Suppressor macrophage treated with lipopolysaccharide for 1 hour (primary cell): ENCODE results near the gene FLT3LG.
A peak's percentile ranks its signal among the peaks of the same experiment; 100 is the strongest.
"Not testable (repeated sequence)": the region's sequence is repeated elsewhere in the genome, so short reads cannot be mapped to it uniquely, and the experiment has no call there.

Source experiments
- DNase-seq, 3 donors: peaks; one replicate each; pipeline ENCODE4 v3.0.0-alpha.2; 2020 to 2022

Gene FLT3LG

DNA sequence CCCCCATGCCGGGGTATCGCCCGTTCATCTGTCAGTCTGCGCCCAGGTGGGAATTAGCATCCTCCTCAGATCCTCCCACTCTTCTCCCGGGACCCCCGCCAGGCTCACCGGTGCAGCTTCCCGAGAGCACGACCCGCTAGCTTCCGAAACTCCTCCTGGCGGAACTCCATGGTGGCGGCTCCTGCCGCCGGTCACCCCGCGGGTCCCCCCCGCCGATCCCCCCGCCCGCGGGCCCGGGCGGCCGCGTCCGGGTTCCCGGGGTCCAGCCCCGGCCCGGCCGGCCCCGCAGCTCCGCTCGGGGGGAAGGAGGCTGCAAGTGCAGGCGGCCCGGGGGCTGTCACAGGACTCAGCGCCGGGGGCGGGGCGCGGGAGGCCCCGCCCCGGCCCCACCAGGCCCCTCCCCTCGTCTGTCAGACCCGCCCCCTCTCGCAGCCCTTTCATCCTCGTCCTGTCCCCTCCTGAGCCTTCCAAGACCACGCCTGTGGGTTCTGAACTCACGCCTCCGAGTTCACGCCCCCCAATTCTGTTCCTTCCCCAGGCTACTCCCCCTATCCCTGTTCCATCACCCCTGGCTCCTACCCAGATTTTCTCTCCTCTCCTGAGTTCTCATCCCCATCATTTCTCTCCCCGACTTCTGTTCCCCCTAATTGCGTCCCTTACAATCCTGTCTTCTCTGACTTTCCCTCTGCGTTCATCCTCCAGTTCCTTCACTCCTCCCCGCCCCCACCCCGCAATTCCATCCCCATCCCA is 32.6 kb upstream of the FLT3LG start, which contains the start of gene SLC17A7:
TSS of gene SLC17A7 (minus strand) at position 318 of the 750 bp plus-strand sequence. CDS start at position 170, 148 bp downstream.
- peak; percentile 43 to 80 (median 60) for DNase-seq

DNA sequence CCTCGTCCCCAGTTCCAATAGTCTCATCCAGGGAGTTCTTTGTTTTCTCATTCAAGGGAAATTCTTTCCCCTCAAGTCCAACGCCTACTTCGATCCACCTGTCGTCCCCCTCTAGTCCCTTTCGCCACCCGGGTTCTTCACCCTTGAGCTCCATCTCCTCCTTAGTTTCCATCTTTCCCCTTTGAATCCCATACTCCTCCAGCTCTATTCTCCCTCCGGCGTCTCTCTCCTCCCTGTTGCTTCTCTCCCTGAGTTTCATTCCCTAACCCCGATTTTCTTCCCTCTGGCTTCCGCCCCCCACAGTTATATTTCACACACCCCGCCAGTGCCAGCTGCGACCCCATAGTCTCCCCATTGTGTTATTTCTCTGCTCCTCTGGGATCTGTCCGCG is 32.1 kb upstream of the FLT3LG start:
- no peak for DNase-seq

- DNase-seq, result peak; percentile 18 to 48 (median 35)
Measured at GRCh38 chr19:49442354-49442753, 31.7 kb upstream of the FLT3LG start.

DNA sequence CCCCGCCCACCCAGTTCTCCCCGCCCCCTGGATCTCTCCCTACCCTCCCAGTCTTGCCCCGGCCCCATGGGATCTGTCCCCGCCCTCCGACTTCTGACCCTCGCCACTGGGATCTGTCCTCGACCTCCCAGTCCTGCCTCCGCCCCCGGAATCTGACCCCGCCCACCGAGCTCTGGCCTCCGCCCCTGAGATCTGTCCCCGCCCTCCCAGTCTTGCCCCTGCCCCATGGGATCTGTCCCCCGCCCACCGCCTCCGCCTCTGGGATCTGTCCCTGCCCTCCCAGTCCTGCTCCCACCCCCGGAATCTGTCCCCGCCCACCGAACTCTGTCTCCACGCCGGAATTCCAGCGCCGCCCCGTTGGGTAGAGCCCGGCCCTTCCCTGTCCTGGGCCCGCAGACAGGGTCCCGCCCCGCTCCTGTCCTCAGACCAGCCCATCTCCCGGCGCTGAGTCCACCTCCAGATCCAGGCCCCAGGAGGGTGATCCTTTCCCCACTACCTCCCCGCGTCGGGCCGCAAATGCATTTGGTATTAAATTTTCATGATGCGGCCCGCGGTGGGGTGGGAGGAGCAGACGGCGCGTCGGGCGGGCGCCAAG is 31.1 kb upstream of the FLT3LG start:
- DNase-seq, result peak; percentile 83 to 96 (median 90)

- peak; percentile 96 to 97 (median 97) for DNase-seq
Measured at GRCh38 chr19:49443366-49444099, 30.5 kb upstream of the FLT3LG start.

DNA sequence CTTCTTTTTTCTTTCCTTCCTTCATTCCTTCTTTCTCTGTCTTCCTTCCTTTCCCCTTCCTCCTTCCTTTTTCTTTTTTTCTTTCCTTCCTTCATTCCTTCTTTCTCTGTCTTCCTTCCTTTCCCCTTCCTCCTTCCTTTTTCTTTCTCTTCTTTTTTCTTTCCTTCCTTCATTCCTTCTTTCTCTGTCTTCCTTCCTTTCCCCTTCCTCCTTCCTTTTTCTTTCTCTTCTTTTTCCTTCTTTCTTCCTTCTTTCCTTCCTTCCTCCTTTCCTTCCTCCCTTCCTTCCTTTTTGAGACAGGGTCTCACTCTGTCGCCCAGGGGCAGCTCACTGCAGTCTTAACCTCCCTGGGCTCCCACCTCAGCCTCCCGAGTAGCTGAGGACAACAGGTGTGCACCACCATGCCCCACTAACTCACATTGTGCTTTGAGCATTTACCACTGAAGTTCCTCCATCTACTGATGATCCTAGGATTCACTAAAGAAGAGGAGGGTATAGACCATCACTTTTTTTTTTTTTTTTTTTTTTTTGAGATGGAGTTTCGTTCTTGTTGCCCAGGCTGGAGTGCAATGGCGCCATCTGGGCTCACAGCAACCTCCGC is 29.8 kb upstream of the FLT3LG start:
- DNase-seq, result not testable (repeated sequence)

DNA sequence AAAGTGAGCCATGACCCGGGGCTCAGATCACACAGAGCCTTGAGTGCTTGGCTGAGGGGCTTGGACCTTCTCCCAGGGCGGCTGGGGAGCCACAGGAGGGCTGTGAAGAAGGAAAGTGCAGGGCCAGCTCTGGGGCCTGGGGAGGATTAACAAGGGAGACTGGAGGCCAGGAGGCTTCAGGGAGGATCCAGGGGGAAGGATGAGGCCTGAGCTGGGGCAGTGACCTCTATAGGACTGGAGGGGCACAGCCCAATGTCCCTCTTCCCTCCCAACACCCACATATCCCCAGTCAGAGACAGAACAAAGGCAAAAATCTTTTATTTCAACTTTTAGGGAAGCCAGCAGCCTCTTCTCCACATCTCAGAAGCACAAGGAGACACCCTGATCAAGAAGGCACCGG is 28.0 kb upstream of the FLT3LG start:
- DNase-seq, result peak in 1 of 3 donors; percentile 27

- peak in 1 of 3 donors; percentile 17 for DNase-seq
Measured at GRCh38 chr19:49447485-49448431, 26.3 kb upstream of the FLT3LG start.

DNA sequence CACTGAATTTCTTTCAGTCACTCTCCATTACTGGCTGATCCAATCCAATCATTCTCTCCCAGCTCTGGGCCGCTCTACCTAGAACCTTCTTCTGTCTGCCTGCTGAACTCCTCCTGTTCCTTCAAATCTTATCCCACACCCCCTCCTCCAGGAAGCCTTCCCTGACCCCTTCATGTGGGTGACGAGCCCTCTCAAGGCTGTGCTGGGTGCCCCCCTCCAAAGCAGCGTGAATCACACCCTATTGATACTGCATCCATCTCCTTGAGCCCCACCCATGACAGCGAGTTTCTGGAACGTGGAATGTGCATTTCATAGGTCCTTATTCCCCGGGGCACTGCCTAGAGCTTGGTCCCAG is 25.6 kb upstream of the FLT3LG start:
- no peak for DNase-seq

DNA sequence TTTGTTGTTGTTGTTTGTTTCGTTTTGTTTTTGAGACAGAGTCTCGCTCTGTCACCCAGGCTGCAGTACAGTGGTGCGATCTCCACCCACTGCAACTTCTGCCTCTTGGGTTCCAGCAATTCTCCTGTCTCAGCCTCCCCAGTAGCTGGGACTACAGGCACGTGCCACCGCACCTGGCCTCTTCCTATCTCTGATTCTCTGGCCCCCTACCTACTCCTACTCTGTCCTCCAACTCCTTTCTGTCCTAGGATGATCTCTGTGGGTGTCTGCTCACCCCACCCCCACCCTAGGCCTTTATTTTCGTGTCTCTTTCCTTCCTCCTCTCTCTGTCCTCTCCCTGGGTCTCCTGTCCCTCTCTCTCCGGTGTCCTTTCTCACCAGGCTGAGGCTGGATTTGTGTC is 23.6 kb upstream of the FLT3LG start:
- no peak for DNase-seq

DNA sequence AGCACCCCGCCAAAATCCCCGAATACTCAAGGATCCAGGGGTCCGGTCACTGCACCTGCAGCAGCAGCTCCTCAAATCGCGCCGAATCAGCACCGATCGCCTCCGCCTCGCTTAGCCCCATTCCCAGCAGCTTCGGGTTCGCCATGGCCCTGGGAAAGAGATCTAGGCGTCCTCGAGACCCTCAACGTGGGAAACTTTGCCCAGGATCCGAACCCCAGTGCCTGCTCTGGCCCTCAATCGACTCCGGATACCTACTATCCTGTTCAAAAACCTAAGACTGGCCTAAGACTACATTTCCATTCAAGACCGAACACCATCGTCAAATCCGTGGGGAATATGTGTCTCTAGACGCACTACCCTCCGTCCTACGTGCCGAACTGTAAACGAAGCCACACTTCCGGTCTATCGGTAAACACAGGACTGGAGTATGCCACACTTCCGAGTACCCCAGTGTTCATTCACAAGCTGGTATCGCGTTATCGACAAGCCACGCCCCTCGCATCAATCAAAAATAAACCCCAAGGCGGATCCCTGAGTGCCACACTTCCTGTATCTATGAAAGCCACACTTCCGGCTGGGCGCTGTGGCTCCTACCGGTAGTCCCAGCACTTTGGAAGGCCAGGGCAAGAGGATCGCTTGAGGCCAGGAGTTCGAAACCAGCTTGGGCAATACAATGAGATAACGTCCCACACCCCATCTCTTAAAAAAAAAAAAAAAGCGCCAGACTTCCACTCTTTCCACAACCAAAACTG is 22.4 kb upstream of the FLT3LG start, which contains the start of gene PIH1D1:
TSS of gene PIH1D1 (minus strand) at position 385 of the 752 bp plus-strand sequence. CDS start at position 145, 240 bp downstream.
- DNase-seq, result peak; percentile 98 to 100 (median 99)

DNA sequence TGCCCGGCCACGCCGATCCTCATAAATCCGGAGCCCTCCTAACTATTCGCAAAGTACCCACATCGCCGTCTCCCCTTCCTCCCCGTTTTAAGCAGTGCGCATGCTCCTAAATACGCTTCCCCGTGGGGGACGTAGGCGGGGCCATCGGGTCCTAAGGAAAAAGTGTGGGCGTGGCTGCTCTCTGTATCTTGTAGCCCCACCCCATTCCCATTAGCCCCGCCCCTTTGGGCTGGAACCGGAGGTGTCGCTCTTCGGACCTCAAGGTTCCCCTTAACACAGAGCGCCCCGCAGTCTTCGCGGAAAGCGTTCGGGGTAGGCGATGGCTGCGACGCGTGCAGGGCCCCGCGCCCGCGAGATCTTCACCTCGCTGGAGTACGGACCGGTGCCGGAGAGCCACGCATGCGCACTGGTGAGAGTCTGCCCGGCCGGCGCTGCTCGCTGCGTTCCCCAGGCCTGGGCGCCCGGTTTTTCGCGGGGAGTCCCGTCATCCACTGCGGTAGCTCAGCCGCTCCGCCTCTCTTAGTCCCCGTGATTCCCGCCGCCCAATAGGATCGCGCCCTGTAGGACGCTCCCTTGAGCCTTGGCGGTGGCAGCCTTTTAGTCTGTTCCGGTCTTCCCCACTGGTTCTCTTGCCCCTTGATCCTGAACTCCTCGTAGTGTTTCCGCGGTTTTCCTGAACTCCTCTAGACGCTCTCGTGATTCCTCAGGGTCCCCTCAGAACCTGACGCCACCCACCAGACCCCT is 20.8 kb upstream of the FLT3LG start, which contains the start of gene ALDH16A1:
TSS of gene ALDH16A1 (plus strand) at position 213 of the 744 bp plus-strand sequence. CDS start at position 320, 107 bp downstream.
- DNase-seq, result peak; percentile 99

DNA sequence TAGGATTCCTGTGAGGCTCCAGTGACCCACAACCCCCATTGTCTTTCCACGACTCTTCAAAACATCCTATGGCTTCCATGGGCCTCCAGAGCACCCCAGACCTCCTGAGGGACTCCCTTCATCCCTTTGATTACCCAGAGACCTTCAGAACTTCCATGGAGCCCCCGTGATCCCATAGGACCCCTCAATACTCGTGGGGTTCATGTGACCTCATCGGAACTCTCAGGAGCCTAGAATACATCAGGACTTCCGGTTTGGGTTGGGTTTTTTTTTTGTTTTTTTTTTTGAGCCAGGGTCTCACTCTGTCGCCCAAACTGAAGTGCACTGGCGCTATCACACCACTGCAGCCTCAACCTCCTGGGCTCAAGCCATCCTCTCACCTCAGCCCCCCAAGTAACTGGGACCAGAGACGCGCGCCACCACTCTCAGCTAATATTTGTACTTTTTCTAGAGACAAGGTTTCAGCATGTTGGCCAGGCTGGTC is 20.2 kb upstream of the FLT3LG start:
- no peak for DNase-seq

DNA sequence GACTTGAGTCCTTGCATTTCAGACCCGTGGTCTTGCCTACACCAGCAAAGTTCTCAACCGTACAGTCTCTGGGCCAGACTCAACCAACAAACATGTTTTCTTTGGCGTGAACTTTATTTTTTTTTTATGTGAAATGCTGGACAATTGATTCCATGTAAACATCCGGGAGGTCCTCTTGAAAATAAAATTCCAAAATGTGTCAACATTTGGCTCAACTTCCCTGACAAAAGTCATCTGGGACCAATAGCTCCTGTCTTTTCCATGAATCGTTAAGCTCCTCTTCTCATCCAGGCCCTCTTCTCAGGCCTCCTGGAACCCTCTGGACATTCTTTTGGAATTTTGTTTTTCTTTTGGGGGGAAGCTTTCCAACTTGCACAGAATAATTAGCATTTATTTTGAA is 18.2 kb upstream of the FLT3LG start:
- no peak for DNase-seq

GRCh38 chr19:49456326-49456725 is 17.7 kb upstream of the FLT3LG start:
- DNase-seq, result no peak

DNA sequence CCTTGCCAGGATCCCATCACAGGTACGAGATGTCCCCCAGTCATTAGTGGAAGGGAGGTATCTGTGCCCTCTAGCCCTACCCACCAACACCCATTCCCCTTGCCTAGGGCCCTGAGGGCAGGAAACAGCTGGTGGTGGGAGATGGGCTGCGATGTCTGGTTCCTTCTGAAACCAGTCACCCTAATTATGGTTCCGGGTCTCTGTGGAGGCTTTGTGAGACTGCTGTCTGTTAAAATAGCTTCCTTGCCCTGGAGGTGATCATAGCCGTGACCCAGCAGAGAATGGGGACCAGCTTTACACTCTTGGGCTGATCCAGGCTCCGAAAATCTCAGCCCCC is 15.5 kb upstream of the FLT3LG start:
- no peak for DNase-seq

GRCh38 chr19:49459388-49459787 is 14.6 kb upstream of the FLT3LG start:
- no peak for DNase-seq

GRCh38 chr19:49461130-49461529 is 12.9 kb upstream of the FLT3LG start:
- DNase-seq, result not testable (repeated sequence)

DNA sequence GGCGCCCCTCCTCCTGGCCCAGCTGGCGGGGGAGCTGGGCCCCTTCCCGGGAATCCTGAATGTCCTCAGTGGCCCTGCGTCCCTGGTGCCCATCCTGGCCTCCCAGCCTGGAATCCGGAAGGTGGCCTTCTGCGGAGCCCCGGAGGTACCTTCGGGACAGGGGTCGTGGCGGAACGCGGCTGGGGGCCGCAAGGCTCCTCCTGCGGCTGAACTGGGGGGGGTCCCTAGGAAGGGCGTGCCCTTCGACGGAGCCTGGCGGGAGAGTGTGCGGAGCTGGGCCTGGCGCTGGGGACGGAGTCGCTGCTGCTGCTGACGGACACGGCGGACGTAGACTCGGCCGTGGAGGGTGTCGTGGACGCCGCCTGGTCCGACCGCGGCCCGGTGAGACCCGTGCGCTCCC is 12.4 kb upstream of the FLT3LG start:
- DNase-seq, result no peak

GRCh38 chr19:49462492-49462891 is 11.5 kb upstream of the FLT3LG start:
- no peak for DNase-seq
